ENCODE results near the gene TEKTIP1.
"Not testable (repeated sequence)": the region's sequence is repeated elsewhere in the genome, so short reads cannot be mapped to it uniquely, and the experiment has no call there.

Gene TEKTIP1

GRCh38 chr19:3555653-3556422 lies 16.9 kb downstream of the TEKTIP1 start:
- TF ChIP-seq CTCF (conservative IDR thresholded peaks at IDR 0.05; ENCODE audit: low read depth, low read length), result no peak
- peak overlapping the region; percentile 74 for H3K4me3 ChIP-seq (ENCODE audit: low read length)
- DNase-seq (ENCODE audit: low read depth), result no peak

- DNase-seq (ENCODE audit: low read depth), result no peak
- H3K4me3 ChIP-seq (ENCODE audit: low read length), result peak overlapping the region; percentile 74
- no peak for TF ChIP-seq CTCF (conservative IDR thresholded peaks at IDR 0.05; ENCODE audit: low read depth, low read length)
Observed at GRCh38 chr19:3556423-3556977, 17.5 kb downstream of the TEKTIP1 start.

GRCh38 chr19:3556978-3557460 lies 18.0 kb downstream of the TEKTIP1 start:
- TF ChIP-seq CTCF (conservative IDR thresholded peaks at IDR 0.05; ENCODE audit: low read depth, low read length), result no peak
- no peak for DNase-seq (ENCODE audit: low read depth)

GRCh38 chr19:3557461-3558248 lies 18.7 kb downstream of the TEKTIP1 start, which contains the start of gene MFSD12:
Gene MFSD12, minus strand, starts transcription at chr19:3557586. Its CDS starts 183 bp downstream, at chr19:3557403.
- DNase-seq (ENCODE audit: low read depth), result peak; percentile 83
- no peak for TF ChIP-seq CTCF (conservative IDR thresholded peaks at IDR 0.05; ENCODE audit: low read depth, low read length)
- H3K4me3 ChIP-seq (ENCODE audit: low read length), result peak within 1 kb of the TSS; percentile 74

More at GRCh38 chr19:3556978-3557460, 18.0 kb downstream of the TEKTIP1 start:
- H3K4me3 ChIP-seq (ENCODE audit: low read length), result peak overlapping the region; percentile 74

- H3K4me3 ChIP-seq (ENCODE audit: low read length), result no peak overlapping the region
- no peak for DNase-seq (ENCODE audit: low read depth)
- no peak for TF ChIP-seq CTCF (conservative IDR thresholded peaks at IDR 0.05; ENCODE audit: low read depth, low read length)
Observed at GRCh38 chr19:3563709-3564524, 24.9 kb downstream of the TEKTIP1 start.

GRCh38 chr19:3565139-3565538 lies 26.2 kb downstream of the TEKTIP1 start:
- DNase-seq (ENCODE audit: low read depth), result no peak
- no peak overlapping the region for H3K4me3 ChIP-seq (ENCODE audit: low read length)
- no peak for TF ChIP-seq CTCF (conservative IDR thresholded peaks at IDR 0.05; ENCODE audit: low read depth, low read length)

- H3K4me3 ChIP-seq (ENCODE audit: low read length); DNase-seq (ENCODE audit: low read depth): not testable (repeated sequence)
Observed at GRCh38 chr19:3570042-3570441, 31.1 kb downstream of the TEKTIP1 start.

All from retinal pigment epithelial cell (primary cell).